GM23248 (cell line): ENCODE data around the gene CCDC201.

ENCODE experiments used
- EZH2 ChIP-seq: fragments of 200-600 bp; sonication (generic); IDR thresholded peaks from 2 replicates; pipeline ENCODE4 v1.6.1; 2018; ENCODE audit warnings: antibody characterized with exemption, mild to moderate bottlenecking; ENCODE audit not compliant: insufficient read depth, poor library complexity, severe bottlenecking
- EZH2phosphoT487 ChIP-seq: fragments of 200-600 bp; sonication (generic); IDR thresholded peaks from 2 replicates; pipeline ENCODE4 v1.6.1; 2018; ENCODE audit warnings: antibody characterized with exemption, moderate library complexity, mild to moderate bottlenecking, low read depth; ENCODE audit not compliant: insufficient read depth

- TF ChIP-seq EZH2, result no peak
- TF ChIP-seq EZH2phosphoT487, result no peak
These were observed 42.0 kb upstream of the CCDC201 start for GRCh38 chr7:45914911-45915310.
